NCI-H510A treated with DMSO at 0.1 percent for 48 hours (cell line): Measurements from ENCODE around the gene DYNLT1.

Source experiments
- DNase-seq: peaks from one replicate; lab custom pipeline; 2025; lab: John Stamatoyannopoulos, UW

The DYNLT1 gene

GRCh38 chr6:158596861-158597260 lies 47.7 kb downstream of the DYNLT1 start:
- no peak for DNase-seq

GRCh38 chr6:158595223-158595622 lies 49.3 kb downstream of the DYNLT1 start:
- no peak for DNase-seq

GRCh38 chr6:158593670-158594069 lies 50.9 kb downstream of the DYNLT1 start:
- DNase-seq = no peak

DNA sequence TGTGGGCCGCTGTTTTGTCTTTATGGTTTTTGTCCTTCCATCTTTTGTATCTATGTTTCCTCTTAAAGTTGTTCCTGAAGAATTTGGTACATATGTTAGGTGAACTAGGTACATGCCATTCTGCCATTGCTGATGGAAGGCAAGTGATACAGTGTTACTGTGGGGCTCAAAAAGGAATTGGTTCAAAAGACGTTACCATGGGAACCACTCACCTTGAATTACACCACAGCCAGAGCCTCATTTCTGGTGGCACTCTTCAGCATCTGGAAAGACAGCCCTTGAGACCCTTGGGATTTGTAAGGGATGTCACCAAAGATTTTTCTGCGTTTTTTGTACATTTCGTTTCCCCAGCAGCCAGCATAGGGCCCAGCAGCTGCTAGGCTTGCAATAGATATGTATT lies 52.7 kb downstream of the DYNLT1 start:
- no peak for DNase-seq

DNA sequence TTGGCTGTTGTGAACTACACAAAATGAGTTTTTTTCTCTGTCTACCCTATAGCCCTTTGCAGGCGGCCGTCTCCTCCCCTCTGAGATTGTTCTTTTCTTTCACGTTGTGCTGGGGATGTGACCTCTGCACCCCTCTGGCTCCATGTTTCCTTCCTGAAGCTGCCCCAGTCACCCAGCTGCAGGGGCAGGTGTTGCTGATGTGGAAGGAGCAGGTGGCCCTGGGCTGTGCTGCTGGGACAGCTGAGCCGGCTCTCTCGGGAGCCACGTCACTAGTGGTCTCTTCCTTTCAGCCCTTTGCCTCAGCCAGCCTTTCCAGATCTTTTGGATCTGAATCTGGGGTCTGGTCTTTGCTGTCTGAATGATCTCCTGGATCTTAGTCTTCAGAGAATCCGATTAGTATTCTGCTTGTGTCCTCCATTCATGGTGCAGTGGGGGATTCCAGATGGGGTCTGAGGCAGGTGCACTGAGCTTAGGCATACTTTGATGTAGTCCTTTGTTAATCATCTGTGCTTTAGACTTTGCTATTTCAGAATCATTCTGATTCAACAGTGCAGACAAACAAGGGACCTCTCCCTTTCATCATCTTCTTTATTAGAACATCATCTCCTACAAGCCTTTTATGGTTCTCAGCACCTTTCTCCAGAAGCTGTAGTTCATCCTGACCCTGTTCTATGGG lies 53.3 kb downstream of the DYNLT1 start:
- DNase-seq = no peak

DNA sequence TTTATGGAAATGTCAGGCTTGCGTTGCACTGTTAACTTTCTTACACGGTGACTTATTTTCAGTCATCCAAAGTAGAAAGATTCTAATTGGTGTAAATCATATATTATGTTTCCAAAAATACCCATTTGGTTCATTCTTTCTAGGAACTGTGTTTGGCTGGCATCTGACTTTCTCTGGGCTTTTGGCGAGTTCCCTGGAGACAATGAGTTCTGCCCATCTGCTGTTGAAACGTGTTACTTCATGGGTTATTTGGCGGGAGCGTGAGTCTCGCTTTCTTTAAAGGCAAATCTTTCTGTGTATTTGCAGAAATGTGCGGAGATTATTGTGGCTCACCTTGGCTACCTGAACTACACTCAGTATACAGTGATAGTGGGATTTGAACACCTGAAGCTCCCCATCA lies 55.2 kb downstream of the DYNLT1 start:
- DNase-seq = no peak

- DNase-seq = no peak
These were observed 57.9 kb downstream of the DYNLT1 start for GRCh38 chr6:158586652-158587051.
